Measurements from ENCODE around the gene FCHSD1. TPM values are rescaled to one million over a fixed set of nuclear protein-coding genes. Genes with fewer than 3 reads are reported as not detected.

FCHSD1 gene
- total and polyA plus RNA-seq, 2 donors (not counting 3 experiments of a cell fraction or from before 2014, with no cell fraction given) = 35.1 to 37.0 TPM

- H3K4me2 ChIP-seq (ENCODE audit: insufficient read depth, low read length) = no peak overlapping the region
- H2AFZ ChIP-seq (ENCODE audit: low read depth, low read length) = no peak overlapping the region
- FAIRE-seq = no peak
- H3K9me1 ChIP-seq (replicated peaks; ENCODE audit: control insufficient read depth, extremely low read depth, insufficient read depth, low read length) = no peaks in the 10 kb centered on the region
- intact Hi-C loops (cut with micrococcal nuclease) (no loop called here), dilution Hi-C loops (cut with MboI; ENCODE audit: extremely low pct_ligation_motif_present, low sequenced_read_pairs) (no loop called here)
- no peak overlapping the region for H3K9ac ChIP-seq (replicated peaks; ENCODE audit: extremely low read depth, insufficient read depth, low read length)
- H3K4me3 ChIP-seq (replicated peaks in 1 of 3; ENCODE audit: insufficient read depth in 1 of 3, low read depth in 1 of 3, low read length in 3 of 3) = no peak overlapping the region
- BruUV-seq (replicated peaks) = no TSS peak
- no peak for TF ChIP-seq EZH2 (IDR thresholded peaks at IDR 0.05; ENCODE audit: borderline replicate concordance, low read depth, low read length, severe bottlenecking)
- TF ChIP-seq JUN (IDR thresholded peaks at IDR 0.05; ENCODE audit: borderline replicate concordance, insufficient read depth, insufficient read length, low read depth) = no peak
- no peak for TF ChIP-seq GATA2 (IDR thresholded peaks at IDR 0.05; ENCODE audit: insufficient read depth, insufficient read length, low read depth, low read length)
- no peak for TF ChIP-seq MAX (IDR thresholded peaks at IDR 0.05; ENCODE audit: insufficient read depth, insufficient read length)
- no peak for TF ChIP-seq MYC (IDR thresholded peaks at IDR 0.05; ENCODE audit: low read depth, low read length)
- no peak for TF ChIP-seq POLR2AphosphoS5 (IDR thresholded peaks at IDR 0.05; ENCODE audit: insufficient read depth, low read depth, low read length)
- no peak for TF ChIP-seq POLR2A (IDR thresholded peaks at IDR 0.05; ENCODE audit: low read depth, low read length)
- TF ChIP-seq, protein P1, sequence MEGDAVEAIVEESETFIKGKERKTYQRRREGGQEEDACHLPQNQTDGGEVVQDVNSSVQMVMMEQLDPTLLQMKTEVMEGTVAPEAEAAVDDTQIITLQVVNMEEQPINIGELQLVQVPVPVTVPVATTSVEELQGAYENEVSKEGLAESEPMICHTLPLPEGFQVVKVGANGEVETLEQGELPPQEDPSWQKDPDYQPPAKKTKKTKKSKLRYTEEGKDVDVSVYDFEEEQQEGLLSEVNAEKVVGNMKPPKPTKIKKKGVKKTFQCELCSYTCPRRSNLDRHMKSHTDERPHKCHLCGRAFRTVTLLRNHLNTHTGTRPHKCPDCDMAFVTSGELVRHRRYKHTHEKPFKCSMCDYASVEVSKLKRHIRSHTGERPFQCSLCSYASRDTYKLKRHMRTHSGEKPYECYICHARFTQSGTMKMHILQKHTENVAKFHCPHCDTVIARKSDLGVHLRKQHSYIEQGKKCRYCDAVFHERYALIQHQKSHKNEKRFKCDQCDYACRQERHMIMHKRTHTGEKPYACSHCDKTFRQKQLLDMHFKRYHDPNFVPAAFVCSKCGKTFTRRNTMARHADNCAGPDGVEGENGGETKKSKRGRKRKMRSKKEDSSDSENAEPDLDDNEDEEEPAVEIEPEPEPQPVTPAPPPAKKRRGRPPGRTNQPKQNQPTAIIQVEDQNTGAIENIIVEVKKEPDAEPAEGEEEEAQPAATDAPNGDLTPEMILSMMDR (IDR thresholded peaks at IDR 0.05; ENCODE audit: extremely low read depth in 1 of 2, insufficient read depth in 1 of 2, low read depth in 1 of 2, low read length in 2 of 2) = no peak
- no peak for TF ChIP-seq FOS (IDR thresholded peaks at IDR 0.05; ENCODE audit: borderline replicate concordance, insufficient read depth, low read length)
- peaks cover 0 to 17% of the 10 kb centered on the region in 2 experiments for H3K36me3 ChIP-seq (ENCODE audit: control insufficient read depth in 2 of 2, extremely low read depth in 1 of 2, insufficient read depth in 2 of 2, low read length in 2 of 2)
- ChIA-PET CTCF (interaction anchor here (1.6 to 2.9 kb wide), 2 partner anchors 9 to 55 kb away, joined by 4 to 12 read pairs; no protein-coding TSS in a partner anchor), POLR2A (no interaction called here)
- H3K27ac ChIP-seq (ENCODE audit: insufficient read depth, low read depth, low read length) = no peak overlapping the region
- no peaks in the 10 kb centered on the region for H3K79me2 ChIP-seq (ENCODE audit: control insufficient read depth, insufficient read depth, low read length)
- no peaks in the 10 kb centered on the region for H4K20me1 ChIP-seq (replicated peaks; ENCODE audit: control insufficient read depth, extremely low read depth, insufficient read depth, low read length)
- peaks cover 9% of the 10 kb centered on the region for H3K4me1 ChIP-seq (ENCODE audit: control insufficient read depth, extremely low read depth, insufficient read depth, low read length)
- no peaks in the 10 kb centered on the region for H3K27me3 ChIP-seq (ENCODE audit: control insufficient read depth in 2 of 2, insufficient read depth in 2 of 2, low read length in 2 of 2)
- DNase-seq (ENCODE audit: low read depth, low spot score) = no peak
- H3K9me3 ChIP-seq (replicated peaks; ENCODE audit: control insufficient read depth, insufficient read depth, low read length) = no peaks in the 10 kb centered on the region
These were observed 4.0 kb downstream of the FCHSD1 start for GRCh38 chr5:141647242-141647641.

Data from endothelial cell of umbilical vein (primary cell).